H1 (cell line): Measurements from ENCODE around the gene ID1. TPM values are rescaled to one million over a fixed set of nuclear protein-coding genes. Genes with fewer than 3 reads are reported as not detected.
A peak's percentile ranks its signal among the peaks of the same experiment; 100 is the strongest.

Experiments used
- CTCF ChIA-PET: fragments of 300-600 bp; sonication (Branson Sonifier 250); formaldehyde crosslinking; loops from one replicate; lab custom pipeline; 2021; ENCODE audit not compliant: partially characterized antibody; lab: Charles Lee
- POLR2A ChIA-PET: fragments of 300-600 bp; sonication (Branson Sonifier 250); formaldehyde crosslinking; loops from one replicate; lab custom pipeline; 2021; ENCODE audit warnings: inconsistent platforms; ENCODE audit not compliant: partially characterized antibody; lab: Charles Lee
- DNase-seq, 2 experiments: peaks; one replicate each; pipeline versions ENCODE4 v3.0.0 to v3.0.0-alpha.2; 2010 to 2022; ENCODE audit warnings: low spot score in 2 of 2, low read depth in 1 of 2, mixed read lengths in 1 of 2
- FAIRE-seq: peaks from 2 replicates; lab custom pipeline; 2011; peaks lifted over from hg19 to GRCh38; lab: Jason Lieb, UNC
- H2AFZ ChIP-seq: 2 replicates; pipeline ENCODE4 v1.8.1; 2012; ENCODE audit warnings: low read length, inconsistent platforms
- H2AK5ac ChIP-seq: 2 replicates; pipeline ENCODE4 v1.6.1; 2013; ENCODE audit warnings: low read depth, low read length
- H2BK120ac ChIP-seq: replicated peaks from 2 replicates; pipeline ENCODE3; 2013; ENCODE audit warnings: low read depth, low read length, inconsistent platforms
- H2BK12ac ChIP-seq: 2 replicates; pipeline ENCODE4 v1.6.1; 2013; ENCODE audit warnings: low read depth, low read length
- H2BK15ac ChIP-seq: 2 replicates; pipeline ENCODE4 v1.6.1; 2013; ENCODE audit warnings: low read length
- H2BK20ac ChIP-seq: 2 replicates; pipeline ENCODE4 v1.6.1; 2013; ENCODE audit warnings: low read length
- H2BK5ac ChIP-seq: 2 replicates; pipeline ENCODE4 v1.6.1; 2013; ENCODE audit warnings: low read depth, low read length
- H3K14ac ChIP-seq: 2 replicates; pipeline ENCODE4 v1.6.1; 2013; ENCODE audit warnings: inconsistent platforms; ENCODE audit not compliant: insufficient read length
- H3K18ac ChIP-seq: 2 replicates; pipeline ENCODE4 v1.6.1; 2013; ENCODE audit warnings: low read length; ENCODE audit errors: extremely low read depth
- H3K23ac ChIP-seq: 2 replicates; pipeline ENCODE4 v1.6.1; 2013; ENCODE audit warnings: inconsistent platforms; ENCODE audit not compliant: insufficient read length
- H3K23me2 ChIP-seq: 2 replicates; pipeline ENCODE4 v1.6.1; 2013; ENCODE audit warnings: low read depth, low read length
- H3K27ac ChIP-seq: 2 replicates; pipeline ENCODE4 v1.6.1; 2011; ENCODE audit warnings: low read depth, low read length, inconsistent platforms
- H3K27me3 ChIP-seq, 4 experiments: replicated peaks in 1 of 4; 1 replicate in 1 of 4; 2 replicates in 3 of 4; pipeline versions ENCODE4 v1.6.1 to v1.8.1; 2011 to 2013; ENCODE audit warnings: low read length in 3 of 4, mild to moderate bottlenecking in 3 of 4, inconsistent platforms in 2 of 4, mixed read lengths in 2 of 4, moderate library complexity in 1 of 4; ENCODE audit not compliant: control insufficient read depth in 3 of 4, insufficient read depth in 3 of 4; ENCODE audit errors: extremely low read depth in 1 of 4
- H3K36me3 ChIP-seq, 4 experiments: 2 replicates each; pipeline versions ENCODE4 v1.6.1 to v1.8.1; 2011 to 2013; ENCODE audit warnings: mild to moderate bottlenecking in 4 of 4, low read length in 3 of 4, moderate library complexity in 2 of 4, control low read depth in 1 of 4, inconsistent platforms in 1 of 4; ENCODE audit not compliant: insufficient read depth in 4 of 4, control insufficient read depth in 2 of 4
- H3K4ac ChIP-seq: replicated peaks from 2 replicates; pipeline ENCODE3; 2013; ENCODE audit warnings: low read length, low read depth, mixed read lengths, inconsistent platforms; ENCODE audit not compliant: insufficient read length
- H3K4me1 ChIP-seq, 4 experiments: replicated peaks in 1 of 4; 1 replicate in 1 of 4; 2 replicates in 3 of 4; pipeline versions ENCODE4 v1.6.1 to v1.8.1; 2011 to 2013; ENCODE audit warnings: low read length in 3 of 4, inconsistent platforms in 2 of 4, mixed read lengths in 1 of 4; ENCODE audit not compliant: insufficient read depth in 4 of 4, control insufficient read depth in 3 of 4
- H3K4me2 ChIP-seq, 2 experiments: 2 replicates each; pipeline versions ENCODE4 v1.6.1 to v1.8.1; 2011 to 2013; ENCODE audit warnings: low read depth in 2 of 2, low read length in 2 of 2, control low read depth in 1 of 2, inconsistent platforms in 1 of 2, mild to moderate bottlenecking in 1 of 2; ENCODE audit not compliant: insufficient read depth in 1 of 2
- H3K4me3 ChIP-seq, 4 experiments: fragments of 200-600, 300-600 bp in 1 of 4; sonication (generic), shearing (Covaris generic), sonication (Bioruptor Twin) in 1 of 4; 2 replicates each; pipeline versions ENCODE4 v1.5.1 to v1.8.1; 2011 to 2016; ENCODE audit warnings: low read length in 4 of 4, low read depth in 3 of 4, control low read depth in 2 of 4, inconsistent platforms in 2 of 4, mild to moderate bottlenecking in 2 of 4, mixed read lengths in 1 of 4, moderate library complexity in 1 of 4; ENCODE audit not compliant: insufficient read depth in 2 of 4; ENCODE audit errors: extremely low read depth in 1 of 4
- H3K56ac ChIP-seq: replicated peaks from 2 replicates; pipeline ENCODE3; 2013; ENCODE audit warnings: low read depth, mild to moderate bottlenecking, mixed read lengths, low read length, inconsistent platforms; ENCODE audit not compliant: insufficient read length
- H3K79me1 ChIP-seq: 2 replicates; pipeline ENCODE4 v1.6.1; 2013; ENCODE audit warnings: low read depth, low read length, control low read depth
- H3K79me2 ChIP-seq, 2 experiments: 2 replicates each; pipeline versions ENCODE4 v1.6.1 to v1.8.1; 2012 to 2013; ENCODE audit warnings: low read length in 2 of 2, mild to moderate bottlenecking in 2 of 2, inconsistent platforms in 1 of 2; ENCODE audit not compliant: insufficient read depth in 2 of 2, control insufficient read depth in 1 of 2
- H3K9ac ChIP-seq, 4 experiments: replicated peaks in 1 of 4; 1 replicate in 1 of 4; 2 replicates in 3 of 4; pipeline versions ENCODE4 v1.6.1 to v1.8.1; 2011 to 2013; ENCODE audit warnings: low read depth in 3 of 4, low read length in 3 of 4, control low read depth in 2 of 4, mild to moderate bottlenecking in 2 of 4, moderate library complexity in 2 of 4, inconsistent platforms in 1 of 4; ENCODE audit errors: extremely low read depth in 1 of 4
- H3K9me3 ChIP-seq, 2 experiments: 2 replicates each; pipeline versions ENCODE4 v1.6.1 to v1.8.1; 2012 to 2013; ENCODE audit warnings: mild to moderate bottlenecking in 2 of 2, moderate library complexity in 2 of 2, control low read depth in 1 of 2, inconsistent platforms in 1 of 2, low read depth in 1 of 2, low read length in 1 of 2, mixed read lengths in 1 of 2; ENCODE audit not compliant: insufficient read depth in 2 of 2
- H4K20me1 ChIP-seq, 2 experiments: replicated peaks in 1 of 2; 2 replicates each; pipeline versions ENCODE3 to v1.8.1; 2011 to 2013; ENCODE audit warnings: inconsistent platforms in 2 of 2, low read length in 2 of 2, mild to moderate bottlenecking in 1 of 2; ENCODE audit not compliant: insufficient read depth in 2 of 2, control insufficient read depth in 1 of 2
- H4K5ac ChIP-seq: 2 replicates; pipeline ENCODE4 v1.6.1; 2013; ENCODE audit warnings: low read length, low read depth, mixed read lengths, inconsistent platforms; ENCODE audit not compliant: insufficient read length
- H4K8ac ChIP-seq: 2 replicates; pipeline ENCODE4 v1.8.0; 2013; ENCODE audit warnings: mild to moderate bottlenecking, moderate library complexity, low read length, inconsistent platforms; ENCODE audit not compliant: insufficient read depth; ENCODE audit errors: extremely low read depth
- H4K91ac ChIP-seq: replicated peaks from 2 replicates; pipeline ENCODE3; 2013; ENCODE audit warnings: low read length, mixed read lengths, inconsistent platforms; ENCODE audit not compliant: insufficient read length
- ASH2L ChIP-seq: fragments of 200-600, 300-600 bp; sonication (generic); IDR thresholded peaks from one replicate; pipeline ENCODE4 v1.7.1; 2017; ENCODE audit warnings: low read length
- GABPA ChIP-seq: IDR thresholded peaks from 2 replicates; pipeline ENCODE4 v1.6.1; 2011; ENCODE audit warnings: mild to moderate bottlenecking, low read length, moderate library complexity, borderline replicate concordance; ENCODE audit not compliant: insufficient read depth
- HDAC2 ChIP-seq, 2 experiments: fragments of 300-600 bp in 1 of 2; sonication (generic) in 1 of 2; IDR thresholded peaks; 2 replicates each; pipeline ENCODE4 v1.6.1; 2011 to 2012; ENCODE audit warnings: low read depth in 2 of 2, low read length in 2 of 2, mild to moderate bottlenecking in 2 of 2, moderate library complexity in 2 of 2, borderline replicate concordance in 1 of 2, inconsistent platforms in 1 of 2
- KDM1A ChIP-seq: fragments of 200-600, 300-600 bp; sonication (generic); IDR thresholded peaks from 2 replicates; pipeline ENCODE4 v1.7.1; 2016; ENCODE audit warnings: mild to moderate bottlenecking, low read length, borderline replicate concordance
- POLR2A ChIP-seq, 2 experiments: IDR thresholded peaks; 1 replicate in 1 of 2; 2 replicates in 1 of 2; pipeline ENCODE4 v1.6.1; 2011; ENCODE audit warnings: low read depth in 2 of 2, low read length in 2 of 2, mild to moderate bottlenecking in 2 of 2; ENCODE audit errors: control extremely low read depth in 1 of 2
- POLR2AphosphoS5 ChIP-seq: IDR thresholded peaks from 2 replicates; pipeline ENCODE4 v1.6.1; 2011; ENCODE audit warnings: low read depth, low read length
- RAD21 ChIP-seq, 2 experiments: IDR thresholded peaks in 1 of 2; conservative IDR thresholded peaks in 1 of 2; 2 replicates each; pipeline ENCODE4 v1.6.1; 2011; ENCODE audit warnings: low read depth in 2 of 2, low read length in 2 of 2, improper control_type of control experiment in 1 of 2, inconsistent platforms in 1 of 2, mild to moderate bottlenecking in 1 of 2, moderate library complexity in 1 of 2
- RNF2 ChIP-seq: fragments of 200-900, 300-1000 bp; sonication (generic); IDR thresholded peaks from 2 replicates; pipeline ENCODE4 v1.7.1; 2016; ENCODE audit warnings: borderline replicate concordance, low read depth, mild to moderate bottlenecking, antibody characterized with exemption, low read length; ENCODE audit not compliant: poor library complexity, severe bottlenecking; ENCODE audit errors: missing control alignments
- YY1 ChIP-seq: IDR thresholded peaks from 2 replicates; pipeline ENCODE4 v1.6.1; 2011; ENCODE audit warnings: low read depth, mild to moderate bottlenecking, low read length
- WGBS, 2 experiments: shearing (Covaris generic) in 1 of 2; methylation state at CpG; one replicate each; pipeline versions ENCODE4 v1.1.6 to v1.1.7; 2013 to 2015; ENCODE audit warnings: low lambda C conversion rate in 2 of 2, mixed read lengths in 2 of 2, inconsistent platforms in 1 of 2, low coverage in 1 of 2, missing lambda C conversion rate in 1 of 2; ENCODE audit not compliant: insufficient replicate concordance in 2 of 2, insufficient coverage in 1 of 2, insufficient read length in 1 of 2; ENCODE audit errors: extremely low coverage in 1 of 2, missing lambda C conversion rate in 1 of 2; 5-methylcytosine and 5-hydroxymethylcytosine counted together
- polyA plus RNA-seq, 7 experiments: library from polyadenylated mRNA; depleted of rRNA in 3 of 7; stranded (reverse) in 5 of 7; unstranded in 2 of 7; fragments of >200 nt in 5 of 7; fragments of 200-250 nt in 2 of 7; gene quantifications; 1 replicate in 5 of 7; 2 replicates in 1 of 7; 4 replicates in 1 of 7; pipeline versions ENCODE4 v1.2.1 to v1.2.3, GENCODE V29; 2011 to 2013; ENCODE audit warnings: missing spikeins in 2 of 7, mixed read lengths in 2 of 7
- total RNA-seq: library from RNA; stranded (reverse); fragmentation: NEBNext Ultra II Directional; extraction: Animal tissue kit (Norgen Biotek cat#: 25700); gene quantifications from 2 replicates; pipeline ENCODE4 v1.2.1, GENCODE V29; 2021

The ID1 gene
- total and polyA plus RNA-seq, 2 of the 8 experiments (the other 6 are each of a cell fraction or from before 2014, with no cell fraction given): 120 to 357 TPM

DNA sequence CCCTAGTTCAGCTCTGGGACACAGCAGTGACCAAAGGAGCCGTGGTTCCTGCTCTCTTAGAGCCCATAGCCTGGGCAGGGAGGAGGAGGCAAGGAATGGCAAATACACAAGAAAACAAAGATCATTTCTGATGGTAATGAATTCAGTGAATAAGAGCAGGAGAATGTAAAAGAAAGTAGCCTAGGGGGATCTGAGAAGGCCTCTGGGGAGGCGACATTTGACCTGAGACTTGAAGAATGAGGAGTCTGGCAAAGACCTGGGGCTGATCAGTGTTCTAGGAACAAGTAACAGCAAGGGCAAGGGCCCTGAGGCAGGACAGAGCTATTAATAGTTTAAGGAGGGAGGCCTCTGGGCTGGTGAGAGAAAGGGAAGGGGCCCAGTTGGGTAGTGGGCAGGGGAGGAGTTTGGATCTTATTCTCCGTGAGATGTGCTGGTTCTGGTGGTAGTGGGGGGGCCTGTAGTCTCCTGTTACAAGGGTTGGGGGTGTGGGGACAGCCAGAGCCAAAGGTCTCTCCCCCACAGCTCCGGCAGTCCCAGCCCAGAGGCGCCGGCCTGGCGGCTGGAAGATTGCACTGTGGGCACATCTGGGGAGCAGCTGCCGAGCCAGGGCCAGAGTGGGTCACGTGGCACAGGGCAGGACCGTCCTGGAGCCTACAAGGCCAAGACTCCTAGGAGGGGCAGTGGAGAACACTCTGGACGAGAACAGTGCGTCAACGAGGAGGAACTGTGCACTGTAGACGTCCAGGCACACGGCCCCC, 9.3 kb upstream of the ID1 start:
- Histone ChIP-seq H3K56ac (peak overlapping the region; percentile 1), H4K91ac (peak overlapping the region; percentile 97), H3K36me3 (no peaks in the 10 kb centered on the region), H2BK12ac (peak overlapping the region; percentile 100), H2BK20ac (peak overlapping the region; percentile 92), H2BK120ac (peak overlapping the region; percentile 81), H4K20me1 (no peaks in the 10 kb centered on the region), H2BK15ac (peak overlapping the region; percentile 74; the same call in 1 of the 2 replicates), H2BK5ac (peak overlapping the region; percentile 100), H2AFZ (no peak overlapping the region), H3K79me2 (no peaks in the 10 kb centered on the region), H2AK5ac (peak overlapping the region; percentile 97), H3K79me1 (no peaks in the 10 kb centered on the region), H3K4me1 (peaks cover 23 to 32% (median 24%) of the 10 kb centered on the region in 4 experiments), H3K9me3 (no peaks in the 10 kb centered on the region), H4K5ac (peak overlapping the region; percentile 72), H3K4me2 (peak overlapping the region; percentile 14 to 42; a peak in 2 of 4 replicates), H3K23me2 (no peaks in the 10 kb centered on the region), H4K8ac (peak overlapping the region; percentile 91), H3K14ac (no peak overlapping the region), H3K27ac (peak overlapping the region; percentile 69; the same call in 1 of the 2 replicates), H3K4ac (peak overlapping the region; percentile 35), H3K18ac (peak overlapping the region; percentile 100), H3K4me3 (peak overlapping the region in 1 of 4 experiments; percentile 16; a peak in 1 of 8 replicates), H3K9ac (peak overlapping the region in 3 of 4 experiments; percentile 1 to 42 (median 25); a peak in 2 of 7 replicates), H3K27me3 (no peaks in the 10 kb centered on the region), H3K23ac (no peak overlapping the region)
- CTCF ChIA-PET: interaction anchor here (0.7 to 32.8 kb wide), 6 partner anchors 9 to 93 kb away, joined by 3 to 1559 read pairs (median 3); partner anchors contain the start of gene ID1
- 38% methylated on average over 15 of the region's 15 CpGs; no CpG with 5 or more reads in 1 of the 2 experiments for WGBS, 2 experiments
- peak; percentile 92 for FAIRE-seq
- POLR2A ChIA-PET: interaction anchor here (1.5 to 26.1 kb wide), 5 partner anchors 11 to 44 kb away, joined by 4 to 1033 read pairs (median 48); partner anchors contain the start of gene ID1
- DNase-seq: peak; percentile 78 to 90
- TF ChIP-seq RAD21 (IDR thresholded peaks at IDR 0.05 in 1 of 2, conservative IDR thresholded peaks at IDR 0.05 in 1 of 2; ENCODE audit: low read depth in 2 of 2, low read length in 2 of 2) (no peak), POLR2A (IDR thresholded peaks at IDR 0.05; ENCODE audit: control extremely low read depth in 1 of 2, low read depth in 2 of 2, low read length in 2 of 2) (peak in 1 of 2 experiments; percentile 53; a peak in 1 of 3 replicates), HDAC2 (IDR thresholded peaks at IDR 0.05; ENCODE audit: borderline replicate concordance in 1 of 2, low read depth in 2 of 2, low read length in 2 of 2) (peak; percentile 63 to 98; a peak in 3 of 4 replicates), ASH2L (no peak), KDM1A (peak; percentile 95), GABPA (no peak), RNF2 (no peak), YY1 (peak; percentile 42; the same call in 1 of the 2 replicates), POLR2AphosphoS5 (no peak)
